ENCODE measurements around the gene MUC5B. TPM values are rescaled to one million over a fixed set of nuclear protein-coding genes. Genes with fewer than 3 reads are reported as not detected.

MUC5B gene
- total and polyA plus RNA-seq, 2 donors (not counting 1 experiment from before 2014, with no cell fraction given), result not detected

- Mint-ChIP-seq H3K4me1 (no peaks in the 10 kb centered on the region), H3K4me3 (no peak overlapping the region), H3K9me3 (ENCODE audit: insufficient read depth) (no peaks in the 10 kb centered on the region), H3K27me3 (no peaks in the 10 kb centered on the region), H3K27ac (no peak overlapping the region)
- DNase-seq, result no peak
- H3K4me1 ChIP-seq (ENCODE audit: control insufficient read depth in 2 of 2, insufficient read depth in 2 of 2, low read length in 2 of 2), result no peaks in the 10 kb centered on the region
- no peak for ATAC-seq (ENCODE audit: low read depth)
- H3K4me2 ChIP-seq (replicated peaks; ENCODE audit: low read depth, low read length, poor library complexity, severe bottlenecking), result no peak overlapping the region
- CTCF ChIA-PET, result no interaction called here
- H3K36me3 ChIP-seq (replicated peaks in 1 of 2; ENCODE audit: control extremely low read depth in 1 of 2, control insufficient read depth in 1 of 2, extremely low read depth in 1 of 2, insufficient read depth in 2 of 2, low read length in 1 of 2), result peaks cover 0 to 52% of the 10 kb centered on the region in 2 experiments
- 92% methylated on average over 7 of the region's 8 CpGs for WGBS (ENCODE audit: insufficient coverage)
- H3K4me3 ChIP-seq (ENCODE audit: control extremely low read depth in 1 of 5, extremely low read depth in 1 of 5, insufficient read depth in 1 of 5, low read depth in 2 of 5, low read length in 4 of 5), result no peak overlapping the region
- intact Hi-C loops (cut with micrococcal nuclease), result no loop called here
- no peak overlapping the region for H3K27ac ChIP-seq (ENCODE audit: low read length in 2 of 2)
- H3K79me2 ChIP-seq (ENCODE audit: control insufficient read depth, insufficient read depth, low read length), result peaks cover 8% of the 10 kb centered on the region
- no peaks in the 10 kb centered on the region for H3K9me3 ChIP-seq (ENCODE audit: control extremely low read depth in 1 of 3, control insufficient read depth in 2 of 3, insufficient read depth in 1 of 3, low read length in 2 of 3)
- no peaks in the 10 kb centered on the region for H3K27me3 ChIP-seq (replicated peaks in 1 of 4; ENCODE audit: control extremely low read depth in 1 of 4, control insufficient read depth in 3 of 4, insufficient read depth in 4 of 4, low read length in 3 of 4)
- H3K9ac ChIP-seq (ENCODE audit: low read length), result no peak overlapping the region
- TF ChIP-seq CTCF (IDR thresholded peaks at IDR 0.05), result no peak
- no peak for TF ChIP-seq EZH2 (IDR thresholded peaks at IDR 0.05; ENCODE audit: borderline replicate concordance, insufficient read depth, low read depth, low read length, poor library complexity, severe bottlenecking)
- no peak overlapping the region for H2AFZ ChIP-seq (ENCODE audit: insufficient read depth, low read depth, low read length, poor library complexity, severe bottlenecking)
- POLR2A ChIA-PET, result no interaction called here
- H4K20me1 ChIP-seq (ENCODE audit: control insufficient read depth, insufficient read depth, low read length, poor library complexity, severe bottlenecking), result peaks cover 17% of the 10 kb centered on the region
These were observed 61.0 kb downstream of the MUC5B start for GRCh38 chr11:1283906-1284305.

- POLR2A ChIA-PET, result no interaction called here
- Histone ChIP-seq H3K4me1 (ENCODE audit: control insufficient read depth in 2 of 2, insufficient read depth in 2 of 2, low read length in 2 of 2) (no peaks in the 10 kb centered on the region), H2AFZ (ENCODE audit: insufficient read depth, low read depth, low read length, poor library complexity, severe bottlenecking) (no peak overlapping the region), H3K36me3 (replicated peaks in 1 of 2; ENCODE audit: control extremely low read depth in 1 of 2, control insufficient read depth in 1 of 2, extremely low read depth in 1 of 2, insufficient read depth in 2 of 2, low read length in 1 of 2) (peaks cover 0 to 60% of the 10 kb centered on the region in 2 experiments), H4K20me1 (ENCODE audit: control insufficient read depth, insufficient read depth, low read length, poor library complexity, severe bottlenecking) (peaks cover 26% of the 10 kb centered on the region), H3K27me3 (replicated peaks in 1 of 4; ENCODE audit: control extremely low read depth in 1 of 4, control insufficient read depth in 3 of 4, insufficient read depth in 4 of 4, low read length in 3 of 4) (no peaks in the 10 kb centered on the region), H3K4me3 (ENCODE audit: control extremely low read depth in 1 of 5, extremely low read depth in 1 of 5, insufficient read depth in 1 of 5, low read depth in 2 of 5, low read length in 4 of 5) (no peak overlapping the region), H3K9me3 (ENCODE audit: control extremely low read depth in 1 of 3, control insufficient read depth in 2 of 3, insufficient read depth in 1 of 3, low read length in 2 of 3) (no peaks in the 10 kb centered on the region), H3K27ac (ENCODE audit: low read length in 2 of 2) (no peak overlapping the region), H3K79me2 (ENCODE audit: control insufficient read depth, insufficient read depth, low read length) (peaks cover 22% of the 10 kb centered on the region), H3K9ac (ENCODE audit: low read length) (no peak overlapping the region), H3K4me2 (replicated peaks; ENCODE audit: low read depth, low read length, poor library complexity, severe bottlenecking) (no peak overlapping the region)
- Mint-ChIP-seq H3K4me3 (no peak overlapping the region), H3K9me3 (ENCODE audit: insufficient read depth) (no peaks in the 10 kb centered on the region), H3K27ac (no peak overlapping the region), H3K27me3 (no peaks in the 10 kb centered on the region), H3K4me1 (no peaks in the 10 kb centered on the region)
- CTCF ChIA-PET, result no interaction called here
- intact Hi-C loops (cut with micrococcal nuclease), result no loop called here
- WGBS (ENCODE audit: insufficient coverage), result 98% methylated on average over 23 of the region's 23 CpGs
- no peak for ATAC-seq (ENCODE audit: low read depth)
- TF ChIP-seq EZH2 (IDR thresholded peaks at IDR 0.05; ENCODE audit: borderline replicate concordance, insufficient read depth, low read depth, low read length, poor library complexity, severe bottlenecking) (no peak), CTCF (IDR thresholded peaks at IDR 0.05) (no peak)
- DNase-seq, result no peak
These were observed 62.5 kb downstream of the MUC5B start for GRCh38 chr11:1285316-1285744.

Measured in B cell (primary cell).